ENCODE results near the gene CRISPLD2. TPM values are rescaled to one million over a fixed set of nuclear protein-coding genes. Genes with fewer than 3 reads are reported as not detected.

CRISPLD2 gene
- total and polyA plus RNA-seq, 8 donors: 13.8 to 106 (median 24.9) TPM

- H3K27ac ChIP-seq: peak overlapping the region in 1 of 2 donors; percentile 85
- ATAC-seq: no peak
- TF ChIP-seq, protein P1, sequence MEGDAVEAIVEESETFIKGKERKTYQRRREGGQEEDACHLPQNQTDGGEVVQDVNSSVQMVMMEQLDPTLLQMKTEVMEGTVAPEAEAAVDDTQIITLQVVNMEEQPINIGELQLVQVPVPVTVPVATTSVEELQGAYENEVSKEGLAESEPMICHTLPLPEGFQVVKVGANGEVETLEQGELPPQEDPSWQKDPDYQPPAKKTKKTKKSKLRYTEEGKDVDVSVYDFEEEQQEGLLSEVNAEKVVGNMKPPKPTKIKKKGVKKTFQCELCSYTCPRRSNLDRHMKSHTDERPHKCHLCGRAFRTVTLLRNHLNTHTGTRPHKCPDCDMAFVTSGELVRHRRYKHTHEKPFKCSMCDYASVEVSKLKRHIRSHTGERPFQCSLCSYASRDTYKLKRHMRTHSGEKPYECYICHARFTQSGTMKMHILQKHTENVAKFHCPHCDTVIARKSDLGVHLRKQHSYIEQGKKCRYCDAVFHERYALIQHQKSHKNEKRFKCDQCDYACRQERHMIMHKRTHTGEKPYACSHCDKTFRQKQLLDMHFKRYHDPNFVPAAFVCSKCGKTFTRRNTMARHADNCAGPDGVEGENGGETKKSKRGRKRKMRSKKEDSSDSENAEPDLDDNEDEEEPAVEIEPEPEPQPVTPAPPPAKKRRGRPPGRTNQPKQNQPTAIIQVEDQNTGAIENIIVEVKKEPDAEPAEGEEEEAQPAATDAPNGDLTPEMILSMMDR (IDR thresholded peaks at IDR 0.05): no peak
Observed at GRCh38 chr16:84806890-84807258, 12.9 kb upstream of the CRISPLD2 start.

DNA sequence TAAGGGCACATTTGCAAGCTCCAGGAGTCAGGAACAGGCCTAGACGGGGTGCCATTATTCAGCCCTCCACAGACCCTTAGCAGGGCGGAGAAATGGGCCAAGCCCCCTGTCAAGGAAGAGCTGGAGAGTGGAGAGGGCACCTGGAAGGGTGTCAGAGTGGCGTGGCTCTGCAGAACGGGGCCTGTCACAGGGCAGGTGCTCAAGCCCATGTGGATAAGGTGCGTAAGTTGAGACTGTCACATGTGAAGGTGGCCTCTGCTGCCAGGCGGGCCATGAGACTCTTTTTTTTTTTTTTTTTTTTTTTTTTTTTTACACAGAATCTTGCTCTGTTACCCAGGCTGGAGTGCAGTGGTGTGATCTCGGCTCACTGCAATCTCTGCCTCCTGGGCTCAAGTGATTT, 12.0 kb upstream of the CRISPLD2 start:
- intact Hi-C loops (cut with DNase I): no loop called here
- TF ChIP-seq, protein P1 (IDR thresholded peaks at IDR 0.05): no peak

More at GRCh38 chr16:84806890-84807258, 12.9 kb upstream of the CRISPLD2 start:
- Histone ChIP-seq H3K4me3 (no peak overlapping the region), H3K36me3 (no peaks in the 10 kb centered on the region), H3K9me3 (no peaks in the 10 kb centered on the region), H3K27me3 (no peaks in the 10 kb centered on the region), H3K4me1 (peaks cover 0 to 53% of the 10 kb centered on the region in 2 donors)
- DNase-seq: no peak
- intact Hi-C loops (cut with DNase I): no loop called here

DNA sequence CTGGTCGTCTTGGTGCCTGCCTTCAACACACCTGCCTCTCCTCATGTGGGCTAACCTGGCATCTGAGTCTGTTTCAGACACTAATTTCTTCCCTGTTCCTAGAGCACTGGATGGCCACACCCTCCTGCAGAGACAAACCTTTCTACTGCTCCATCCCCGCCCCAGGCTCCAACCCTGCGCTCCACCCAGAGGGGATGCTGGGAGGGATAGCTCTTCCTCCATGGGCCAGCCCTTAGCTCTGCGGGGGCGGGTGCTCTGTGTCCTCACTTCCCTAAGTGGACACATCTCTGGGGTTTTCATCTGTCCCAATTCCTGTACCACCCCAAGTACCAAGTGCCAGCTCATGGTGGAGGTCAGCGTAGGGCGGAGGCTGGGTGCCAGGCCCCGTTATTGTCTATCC, 11.0 kb upstream of the CRISPLD2 start:
- H3K9me3 ChIP-seq: no peaks in the 10 kb centered on the region
- ATAC-seq: peak; percentile 40
- no peak for DNase-seq
- peaks cover 0 to 1% of the 10 kb centered on the region in 2 donors for H3K27me3 ChIP-seq
- H3K4me1 ChIP-seq: peaks cover 0 to 55% of the 10 kb centered on the region in 2 donors
- TF ChIP-seq, protein P1 (IDR thresholded peaks at IDR 0.05): no peak
- intact Hi-C loops (cut with DNase I): no loop called here
- no peaks in the 10 kb centered on the region for H3K36me3 ChIP-seq
- H3K27ac ChIP-seq: no peak overlapping the region
- H3K4me3 ChIP-seq: no peak overlapping the region

More for the DNA sequence above, 12.0 kb upstream of the CRISPLD2 start:
- no peaks in the 10 kb centered on the region for H3K9me3 ChIP-seq
- no peak for ATAC-seq
- H3K4me3 ChIP-seq: no peak overlapping the region
- DNase-seq: no peak
- H3K4me1 ChIP-seq: peaks cover 0 to 55% of the 10 kb centered on the region in 2 donors
- no peak overlapping the region for H3K27ac ChIP-seq
- no peaks in the 10 kb centered on the region for H3K27me3 ChIP-seq
- no peaks in the 10 kb centered on the region for H3K36me3 ChIP-seq

DNA sequence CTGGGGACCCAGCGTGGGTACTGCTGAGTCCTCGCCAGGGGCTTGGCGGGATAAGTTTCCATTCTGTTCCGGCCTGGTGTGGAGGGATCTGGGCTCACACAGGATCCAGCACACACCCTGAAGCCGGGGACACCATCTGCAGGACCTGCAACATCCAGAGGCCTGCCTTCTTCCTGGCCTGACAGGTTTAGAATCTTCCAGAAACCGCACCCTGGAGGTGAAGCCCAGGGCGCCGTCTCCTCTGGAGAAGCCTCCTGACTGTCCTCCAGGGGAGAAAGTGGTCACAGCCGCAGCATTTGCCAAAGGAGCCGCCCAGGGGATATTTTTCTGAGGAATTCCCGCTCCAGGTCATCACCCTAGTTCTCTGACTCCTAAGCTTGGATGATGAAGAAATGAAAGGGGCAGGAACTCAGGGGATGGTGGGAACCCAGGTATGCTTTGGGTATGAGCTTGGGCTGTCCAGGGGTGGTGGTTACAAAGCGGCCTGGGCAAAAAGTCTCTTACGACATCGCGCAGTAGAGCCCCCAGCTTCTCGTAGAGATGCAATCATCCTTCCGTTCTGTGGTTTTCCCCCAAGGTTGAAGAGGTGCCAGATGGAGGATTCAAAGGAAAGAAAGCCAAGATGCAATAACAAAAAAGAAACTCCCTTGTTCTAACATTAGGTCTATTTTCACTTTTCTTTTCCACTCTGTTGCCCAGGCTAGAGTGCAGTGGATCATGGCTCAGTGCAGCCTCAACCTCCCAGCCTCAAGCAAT, 9.1 kb upstream of the CRISPLD2 start:
- TF ChIP-seq, protein P1 (IDR thresholded peaks at IDR 0.05): no peak
- peak overlapping the region in 1 of 2 donors; percentile 73 for H3K27ac ChIP-seq
- peak; percentile 27 for ATAC-seq
- peaks cover 0 to 4% of the 10 kb centered on the region in 2 donors for H3K27me3 ChIP-seq
- no peak overlapping the region for H3K4me3 ChIP-seq
- intact Hi-C loops (cut with DNase I): no loop called here
- no peak for DNase-seq
- no peaks in the 10 kb centered on the region for H3K9me3 ChIP-seq
- H3K4me1 ChIP-seq: peaks cover 0 to 60% of the 10 kb centered on the region in 2 donors
- H3K36me3 ChIP-seq: no peaks in the 10 kb centered on the region

DNA sequence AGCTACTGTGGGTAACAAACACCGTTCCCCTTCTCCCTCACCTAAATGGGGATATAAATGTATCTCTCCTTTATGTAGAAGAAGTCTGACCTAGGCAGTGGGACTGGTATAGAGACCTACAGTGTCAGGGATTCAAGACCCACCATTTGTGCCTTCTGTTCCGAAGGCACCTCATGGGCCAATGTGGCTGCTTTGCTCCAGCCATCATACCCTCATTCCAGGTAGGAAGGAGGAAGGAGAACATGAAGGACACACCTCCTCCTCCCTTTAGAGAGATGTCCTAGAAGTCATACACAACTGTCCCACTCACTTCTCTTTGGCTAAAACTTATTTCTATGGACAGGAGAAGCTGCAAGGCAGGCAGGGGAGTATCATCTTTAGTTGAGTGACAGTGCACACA, 8.3 kb upstream of the CRISPLD2 start:
- ATAC-seq (no peak), DNase-seq (no peak)
- no peak overlapping the region for H3K4me3 ChIP-seq
- peaks cover 0 to 4% of the 10 kb centered on the region in 2 donors for H3K27me3 ChIP-seq
- intact Hi-C loops (cut with DNase I): no loop called here
- no peaks in the 10 kb centered on the region for H3K36me3 ChIP-seq
- TF ChIP-seq, protein P1 (IDR thresholded peaks at IDR 0.05): no peak
- peaks cover 0 to 56% of the 10 kb centered on the region in 2 donors for H3K4me1 ChIP-seq
- H3K27ac ChIP-seq: peak overlapping the region in 1 of 2 donors; percentile 73
- no peaks in the 10 kb centered on the region for H3K9me3 ChIP-seq
